Natural killer cell treated with Interleukin-12 subunit alpha and Interleukin-12 subunit beta and Interleukin-15 and Interleukin-18, amount 100 ng/mL, for 72 hours (primary cell): Measurements from ENCODE around the gene ARHGEF1. TPM values are rescaled to one million over a fixed set of nuclear protein-coding genes. Genes with fewer than 3 reads are reported as not detected.
A peak's percentile ranks its signal among the peaks of the same experiment; 100 is the strongest.

ENCODE experiments used
- ATAC-seq, 2 donors: fragments of 150-1000 bp; cut with Tn5 transposase in 1 of 2; sonication (Bioruptor Pico), chemical (Tn5 transposase) in 1 of 2; 2 replicates each; pipeline ENCODE4 v1.10.0; 2021
- DNase-seq: peaks from one replicate; pipeline ENCODE4 v3.0.0; 2022; ENCODE audit warnings: low spot score
- H3K27ac Mint-ChIP-seq, 2 donors: 1 replicate in 1 of 2; 2 replicates in 1 of 2; pipeline ENCODE4 v1.8.0; 2022; ENCODE audit warnings: mixed read lengths in 2 of 2, mild to moderate bottlenecking in 1 of 2, moderate library complexity in 1 of 2
- H3K27me3 Mint-ChIP-seq, 2 donors: 1 replicate in 1 of 2; 2 replicates in 1 of 2; pipeline ENCODE4 v1.8.0; 2022; ENCODE audit warnings: mixed read lengths in 2 of 2
- H3K36me3 Mint-ChIP-seq: one replicate; pipeline ENCODE4 v1.8.0; 2022; ENCODE audit warnings: mixed read lengths
- H3K4me1 Mint-ChIP-seq, 2 donors: 1 replicate in 1 of 2; 2 replicates in 1 of 2; pipeline ENCODE4 v1.8.0; 2022; ENCODE audit warnings: low read depth in 2 of 2, mixed read lengths in 2 of 2, mild to moderate bottlenecking in 1 of 2
- H3K4me3 Mint-ChIP-seq: one replicate; pipeline ENCODE4 v1.8.0; 2022; ENCODE audit warnings: mixed read lengths
- H3K9me3 Mint-ChIP-seq: 2 replicates; pipeline ENCODE4 v1.8.0; 2022; ENCODE audit warnings: mixed read lengths
- total RNA-seq, 2 donors: library from RNA; stranded (reverse); gene quantifications; one replicate each; pipeline ENCODE4 v1.2.3, GENCODE V29; 2022

Gene ARHGEF1
- total RNA-seq, 2 donors from 2014 or later: 321 to 444 TPM

DNA sequence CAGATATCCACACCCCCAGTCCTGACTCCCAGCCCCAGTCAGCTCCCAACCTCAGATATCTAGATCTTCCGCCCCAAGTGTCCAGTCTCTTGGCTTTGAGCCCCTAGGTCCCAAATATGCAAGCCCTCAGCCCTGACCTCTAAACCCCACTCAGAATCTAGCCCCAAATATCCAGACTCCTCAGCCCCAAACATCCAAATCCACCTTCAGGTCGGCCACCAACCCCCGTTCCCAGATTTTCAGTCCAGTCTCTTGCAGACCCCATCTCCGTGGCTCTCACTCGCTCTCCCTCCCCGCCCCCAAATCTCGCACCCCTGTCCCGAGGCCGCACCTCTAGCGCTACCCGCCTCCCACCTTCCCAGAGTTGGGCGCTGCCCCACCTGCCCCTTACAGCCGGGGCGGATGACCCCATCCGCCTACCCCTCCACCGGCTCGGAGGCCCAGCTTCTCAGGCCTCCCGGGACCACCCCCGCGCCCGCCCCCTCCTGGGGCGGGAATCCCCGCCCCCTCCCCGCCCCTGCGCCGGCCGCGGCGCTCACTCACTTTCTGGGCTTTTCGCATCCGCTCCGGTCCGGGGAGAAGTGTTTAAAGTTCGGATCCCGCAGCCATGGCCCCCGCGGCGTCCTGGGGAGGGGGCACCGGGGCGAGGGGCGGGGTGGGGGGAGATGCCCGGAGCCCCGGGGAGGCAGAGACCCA, 44.7 kb downstream of the ARHGEF1 start:
- Mint-ChIP-seq H3K9me3 (no peaks in the 10 kb centered on the region), H3K4me1 (peaks cover 21 to 24% of the 10 kb centered on the region in 2 donors), H3K4me3 (peak overlapping the region; percentile 88), H3K27me3 (peaks cover 15 to 18% of the 10 kb centered on the region in 2 donors), H3K27ac (no peak overlapping the region), H3K36me3 (no peaks in the 10 kb centered on the region)
- ATAC-seq: peak; percentile 41 to 55
- no peak for DNase-seq

DNA sequence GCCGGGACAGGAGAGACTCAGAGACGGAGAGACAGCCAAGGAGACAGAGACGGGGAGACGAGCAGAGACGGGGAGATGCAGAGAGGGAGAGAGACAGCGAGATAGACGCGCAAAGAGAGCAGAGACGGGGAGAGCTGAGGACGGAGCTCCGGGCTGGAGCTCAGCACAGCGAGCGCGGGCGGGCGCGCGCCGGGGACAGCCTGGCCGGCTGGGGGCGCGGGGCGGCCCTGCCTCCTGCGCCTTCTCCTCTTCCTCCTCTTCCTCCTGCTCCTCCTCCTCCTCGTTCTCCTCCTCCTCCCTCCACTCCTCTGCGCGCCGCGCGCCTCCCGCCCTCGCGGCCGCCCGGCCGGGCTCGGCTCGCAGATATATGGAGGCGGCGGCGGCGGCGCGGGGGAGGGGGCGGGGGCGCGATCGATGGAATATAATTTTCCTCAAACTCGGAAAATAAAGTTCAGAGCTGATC, 45.3 kb downstream of the ARHGEF1 start, which contains the start of gene ERFL:
Gene ERFL (minus strand): TSS at position 229 of the 463 bp plus-strand sequence. CDS start 15,530 bp downstream, outside the sequence.
- Mint-ChIP-seq H3K4me1 (peaks cover 17 to 22% of the 10 kb centered on the region in 2 donors), H3K9me3 (no peaks in the 10 kb centered on the region), H3K4me3 (peak within 1 kb of the TSS; percentile 88), H3K27ac (peak within 1 kb of the TSS in 1 of 2 donors; percentile 69), H3K27me3 (peaks cover 12% of the 10 kb centered on the region in 2 donors), H3K36me3 (no peaks in the 10 kb centered on the region)
- peak; percentile 45 to 58 for ATAC-seq
- DNase-seq: no peak

DNA sequence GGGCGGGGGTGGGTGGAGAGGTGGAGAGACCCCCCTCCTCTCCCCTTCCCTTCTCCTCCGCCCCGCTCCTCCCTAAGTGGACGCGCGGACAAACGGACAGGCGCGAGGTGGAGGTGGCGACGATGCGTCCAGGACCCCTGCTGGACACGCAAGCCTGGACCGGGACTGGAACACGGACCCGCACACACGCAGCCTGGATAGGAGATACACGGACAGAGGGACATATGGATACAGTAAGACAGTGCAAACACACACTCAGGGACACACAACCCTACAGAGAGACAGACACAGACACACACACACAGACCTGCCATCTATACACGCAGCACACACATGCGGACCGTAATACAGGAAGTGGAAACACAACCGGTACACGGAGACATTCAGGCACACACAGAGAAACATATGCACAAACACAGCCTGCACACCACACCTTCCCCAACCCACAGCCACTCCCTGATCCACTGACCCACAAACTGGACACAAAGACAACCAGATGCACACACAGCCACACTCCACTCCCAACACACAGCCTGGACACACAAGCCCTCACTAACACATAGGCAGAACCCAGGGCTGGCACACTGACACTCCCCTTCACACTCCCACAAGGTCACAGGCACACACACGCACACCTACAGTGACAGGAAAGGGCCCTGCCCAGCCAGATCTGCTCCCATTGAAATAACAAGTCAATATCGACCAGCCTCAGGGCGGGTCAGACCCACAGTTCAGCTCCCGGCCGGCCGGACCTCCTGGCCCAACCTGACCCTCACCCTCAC, 46.0 kb downstream of the ARHGEF1 start:
- Mint-ChIP-seq H3K4me3 (peak overlapping the region; percentile 87), H3K4me1 (peaks cover 20 to 27% of the 10 kb centered on the region in 2 donors), H3K36me3 (no peaks in the 10 kb centered on the region), H3K27ac (peak overlapping the region in 1 of 2 donors; percentile 69), H3K27me3 (peaks cover 7 to 9% of the 10 kb centered on the region in 2 donors), H3K9me3 (no peaks in the 10 kb centered on the region)
- DNase-seq (no peak), ATAC-seq (peak; percentile 34 to 60)

GRCh38 chr19:41929536-41930071, 46.6 kb downstream of the ARHGEF1 start:
- peak overlapping the region; percentile 87 for H3K4me3 Mint-ChIP-seq
- ATAC-seq: no peak
- peaks cover 8 to 9% of the 10 kb centered on the region in 2 donors for H3K27me3 Mint-ChIP-seq
- no peak for DNase-seq
- H3K4me1 Mint-ChIP-seq: peaks cover 20 to 30% of the 10 kb centered on the region in 2 donors
- no peaks in the 10 kb centered on the region for H3K36me3 Mint-ChIP-seq
- H3K27ac Mint-ChIP-seq: peak overlapping the region in 1 of 2 donors; percentile 69
- no peaks in the 10 kb centered on the region for H3K9me3 Mint-ChIP-seq

GRCh38 chr19:41930322-41930722, 47.3 kb downstream of the ARHGEF1 start:
- Mint-ChIP-seq H3K27me3 (peaks cover 15% of the 10 kb centered on the region in 2 donors), H3K4me3 (peak overlapping the region; percentile 30), H3K36me3 (no peaks in the 10 kb centered on the region), H3K4me1 (peaks cover 27 to 37% of the 10 kb centered on the region in 2 donors), H3K27ac (no peak overlapping the region), H3K9me3 (no peaks in the 10 kb centered on the region)
- ATAC-seq (no peak), DNase-seq (no peak)

DNA sequence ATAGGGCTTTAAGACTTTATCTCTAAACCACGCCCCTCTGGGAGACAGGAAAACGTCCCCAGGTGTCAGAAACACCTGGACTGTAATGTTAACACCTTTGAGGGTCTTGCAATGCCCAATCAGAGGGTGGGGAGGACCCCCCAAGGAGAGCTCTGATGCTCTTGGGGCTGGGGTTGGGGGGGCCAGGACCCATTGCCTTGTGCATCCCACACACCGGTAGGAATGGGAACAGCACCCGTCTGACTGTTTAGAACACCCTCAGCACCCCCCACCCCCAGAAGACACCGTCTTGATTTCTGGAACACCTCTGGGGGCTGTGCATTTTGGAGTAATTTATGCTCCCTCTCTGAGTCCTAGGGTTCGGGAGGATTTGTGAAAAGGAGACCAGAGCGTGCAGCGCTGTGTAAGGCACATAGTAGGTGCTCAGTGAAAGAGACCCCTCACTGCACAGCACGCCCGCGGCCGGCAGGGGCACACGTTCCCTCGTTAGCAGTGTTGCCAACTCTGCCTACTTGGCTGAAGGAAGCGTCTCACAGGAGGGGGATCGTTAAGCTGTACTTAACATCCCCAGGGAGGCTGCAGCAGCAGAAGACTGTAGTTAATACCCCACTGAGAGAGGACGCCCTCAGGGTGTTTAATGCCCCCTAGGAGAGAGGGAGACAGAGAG, 48.1 kb downstream of the ARHGEF1 start:
- Mint-ChIP-seq H3K4me3 (no peak overlapping the region), H3K27me3 (peaks cover 17 to 20% of the 10 kb centered on the region in 2 donors)
- ATAC-seq: no peak

GRCh38 chr19:41932259-41932719, 49.3 kb downstream of the ARHGEF1 start:
- no peaks in the 10 kb centered on the region for H3K36me3 Mint-ChIP-seq
- peaks cover 22 to 29% of the 10 kb centered on the region in 2 donors for H3K27me3 Mint-ChIP-seq
- H3K9me3 Mint-ChIP-seq: no peaks in the 10 kb centered on the region
- H3K4me3 Mint-ChIP-seq: no peak overlapping the region
- no peak overlapping the region for H3K27ac Mint-ChIP-seq
- DNase-seq (no peak), ATAC-seq (no peak)
- H3K4me1 Mint-ChIP-seq: peaks cover 38 to 47% of the 10 kb centered on the region in 2 donors

More for the DNA sequence above, 48.1 kb downstream of the ARHGEF1 start:
- Mint-ChIP-seq H3K9me3 (no peaks in the 10 kb centered on the region), H3K27ac (no peak overlapping the region), H3K36me3 (no peaks in the 10 kb centered on the region), H3K4me1 (peaks cover 30 to 40% of the 10 kb centered on the region in 2 donors)
- DNase-seq: no peak

- ATAC-seq (no peak), DNase-seq (no peak)
- no peak overlapping the region for H3K4me3 Mint-ChIP-seq
- H3K4me1 Mint-ChIP-seq: peaks cover 43 to 51% of the 10 kb centered on the region in 2 donors
- H3K27ac Mint-ChIP-seq: peak overlapping the region in 1 of 2 donors; percentile 59
- no peaks in the 10 kb centered on the region for H3K36me3 Mint-ChIP-seq
- H3K27me3 Mint-ChIP-seq: peaks cover 25 to 34% of the 10 kb centered on the region in 2 donors
- no peaks in the 10 kb centered on the region for H3K9me3 Mint-ChIP-seq
These were observed 49.8 kb downstream of the ARHGEF1 start for GRCh38 chr19:41932720-41933332.

- H3K4me1 Mint-ChIP-seq: peaks cover 40 to 45% of the 10 kb centered on the region in 2 donors
- no peaks in the 10 kb centered on the region for H3K36me3 Mint-ChIP-seq
- H3K27ac Mint-ChIP-seq: peak overlapping the region in 1 of 2 donors; percentile 59
- DNase-seq (no peak), ATAC-seq (no peak)
- no peak overlapping the region for H3K4me3 Mint-ChIP-seq
- no peaks in the 10 kb centered on the region for H3K9me3 Mint-ChIP-seq
- H3K27me3 Mint-ChIP-seq: peaks cover 24 to 32% of the 10 kb centered on the region in 2 donors
These were observed 50.9 kb downstream of the ARHGEF1 start for GRCh38 chr19:41933693-41934426.

DNA sequence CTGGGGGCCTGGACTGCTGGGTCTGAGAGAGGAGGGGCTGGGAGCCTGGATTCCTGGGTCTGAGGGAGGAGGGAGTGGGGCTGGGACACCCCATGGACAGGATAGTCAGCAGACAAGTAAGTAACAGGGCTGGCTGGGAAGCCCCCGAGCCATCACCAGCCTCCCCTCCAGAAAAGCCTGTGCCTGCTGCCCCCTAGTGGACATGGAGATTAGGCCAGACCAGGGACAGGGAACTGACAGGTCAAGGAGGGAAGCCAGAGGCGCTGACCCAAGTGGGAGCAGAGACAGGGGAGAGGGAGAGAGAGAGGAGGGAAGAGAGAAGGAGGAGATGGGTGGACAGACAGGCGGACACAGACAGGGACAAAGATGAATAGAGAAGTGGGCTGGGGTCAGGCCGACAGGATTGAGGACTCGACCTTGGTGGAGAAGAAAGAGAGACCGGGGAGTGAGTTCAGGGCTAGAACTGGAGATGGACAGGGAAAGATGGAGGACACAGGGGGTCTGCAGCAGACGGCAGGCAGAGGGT, 51.9 kb downstream of the ARHGEF1 start:
- H3K27me3 Mint-ChIP-seq: peaks cover 19 to 27% of the 10 kb centered on the region in 2 donors
- ATAC-seq (peak; percentile 75 to 88), DNase-seq (peak; percentile 83)
- H3K4me1 Mint-ChIP-seq: peaks cover 33 to 40% of the 10 kb centered on the region in 2 donors
- peak overlapping the region; percentile 18 for H3K4me3 Mint-ChIP-seq
- H3K9me3 Mint-ChIP-seq: no peaks in the 10 kb centered on the region
- H3K36me3 Mint-ChIP-seq: no peaks in the 10 kb centered on the region
- H3K27ac Mint-ChIP-seq: peak overlapping the region; percentile 16 to 59

GRCh38 chr19:41935760-41936415, 52.9 kb downstream of the ARHGEF1 start:
- H3K27ac Mint-ChIP-seq: peak overlapping the region in 1 of 2 donors; percentile 4
- H3K4me3 Mint-ChIP-seq: peak overlapping the region; percentile 28
- no peaks in the 10 kb centered on the region for H3K9me3 Mint-ChIP-seq
- H3K27me3 Mint-ChIP-seq: peaks cover 18 to 27% of the 10 kb centered on the region in 2 donors
- peaks cover 30 to 34% of the 10 kb centered on the region in 2 donors for H3K4me1 Mint-ChIP-seq
- no peaks in the 10 kb centered on the region for H3K36me3 Mint-ChIP-seq
- no peak for ATAC-seq
- no peak for DNase-seq
